Limb (tissue), 2 donors: Measurements from ENCODE around the gene IL20RA.
A peak's percentile ranks its signal among the peaks of the same experiment; 100 is the strongest.

Source experiments
- DNase-seq, 2 donors: peaks; one replicate each; pipeline ENCODE4 v3.0.0-alpha.2; 2016; ENCODE audit errors: extremely low spot score in 2 of 2

The IL20RA gene

DNA sequence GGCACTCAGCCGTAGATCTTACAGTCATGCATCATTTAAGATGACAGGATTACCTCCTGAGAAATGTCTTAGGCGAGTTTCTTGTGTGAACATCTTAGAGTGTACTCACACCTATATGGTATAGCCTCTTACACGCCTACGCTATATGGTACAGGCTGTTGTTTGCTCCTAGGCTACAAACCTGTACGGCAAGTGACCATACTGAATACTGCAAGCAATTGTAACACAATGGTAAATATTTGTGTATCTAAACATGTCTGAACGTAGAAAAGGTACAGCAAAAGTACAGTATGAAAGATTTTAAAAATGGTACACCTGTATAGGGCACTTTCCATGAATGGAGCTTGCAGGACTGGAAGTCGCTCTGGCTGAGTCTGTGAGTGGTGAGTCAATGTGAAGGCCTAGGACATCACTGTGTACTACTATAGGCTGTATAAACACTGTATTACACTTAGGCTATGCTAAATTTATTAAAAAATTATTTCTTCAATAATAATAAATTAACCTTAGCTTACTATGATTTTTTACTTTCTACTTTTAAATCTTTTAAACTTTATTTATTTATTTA, 541 bp upstream of the IL20RA start:
- DNase-seq: no peak

DNA sequence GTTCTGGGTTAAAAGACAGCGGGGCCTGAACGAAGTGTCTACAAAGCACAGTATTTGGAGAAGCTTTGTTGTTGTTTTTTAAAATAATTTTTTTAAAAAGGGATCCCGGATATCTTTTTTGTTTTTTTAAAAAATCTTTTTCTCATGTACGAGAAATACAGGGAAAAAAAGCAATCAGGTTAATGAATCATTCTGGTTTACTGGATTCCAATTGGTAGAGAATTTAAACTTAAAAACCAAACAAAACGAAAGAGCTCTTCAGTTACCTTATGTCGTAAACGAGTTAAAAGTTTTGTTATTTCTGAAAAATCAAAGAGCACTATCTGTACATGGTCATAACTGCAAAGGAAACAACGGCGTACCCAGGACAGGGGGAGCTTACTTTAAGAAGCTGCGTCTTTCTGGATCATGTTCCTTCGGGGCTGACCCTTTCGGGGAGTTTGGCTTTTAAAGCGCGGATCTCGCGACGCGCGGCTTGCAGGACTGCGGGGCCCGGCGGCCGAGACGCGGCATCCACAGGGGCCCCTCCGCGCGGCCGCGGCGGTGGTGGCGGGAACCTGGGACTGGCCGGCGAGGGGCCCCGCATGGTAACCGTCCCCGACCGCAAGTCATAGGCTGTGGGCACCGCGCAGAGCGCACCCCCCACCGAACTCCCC, 927 bp downstream of the IL20RA start:
- DNase-seq: peak in 1 of 2 donors; percentile 66

DNA sequence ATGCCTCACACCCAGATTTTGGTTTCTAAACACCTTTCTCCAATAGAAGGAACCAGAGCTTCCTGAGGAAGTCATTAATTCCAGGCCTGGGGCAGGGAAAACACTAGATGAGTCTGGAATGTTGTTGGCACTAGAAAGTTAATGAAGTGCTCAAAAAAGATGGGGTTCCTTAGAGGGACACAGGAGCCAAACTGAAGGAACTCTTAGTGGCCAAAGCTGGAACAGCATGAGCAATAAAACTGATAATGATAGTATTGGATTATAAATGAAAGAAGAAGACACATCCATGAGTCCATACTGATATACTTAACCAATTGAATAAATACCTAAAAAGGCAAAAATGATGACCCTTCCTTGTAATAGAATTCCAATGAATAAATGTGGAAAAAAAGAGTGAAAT, 4.4 kb downstream of the IL20RA start:
- no peak for DNase-seq

DNA sequence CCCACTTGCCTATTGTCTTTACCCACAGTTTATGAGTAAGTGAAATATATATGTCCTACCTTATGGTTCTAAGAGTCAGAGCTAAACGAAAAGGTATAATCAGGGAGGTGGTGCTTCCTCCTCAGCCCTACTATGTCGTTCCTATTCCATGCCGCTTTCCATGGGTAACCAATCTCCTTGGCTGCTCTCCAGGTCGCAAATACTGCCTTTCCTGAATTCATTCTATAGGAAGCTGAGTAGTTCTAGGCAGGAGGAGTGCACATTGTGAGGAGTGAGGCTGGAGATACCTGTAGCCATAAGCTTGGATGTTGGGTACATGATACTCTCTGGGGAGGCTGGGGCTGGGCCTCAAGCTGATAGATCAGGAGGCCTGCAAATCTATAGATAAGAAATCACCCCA, 5.8 kb downstream of the IL20RA start:
- DNase-seq: no peak

DNA sequence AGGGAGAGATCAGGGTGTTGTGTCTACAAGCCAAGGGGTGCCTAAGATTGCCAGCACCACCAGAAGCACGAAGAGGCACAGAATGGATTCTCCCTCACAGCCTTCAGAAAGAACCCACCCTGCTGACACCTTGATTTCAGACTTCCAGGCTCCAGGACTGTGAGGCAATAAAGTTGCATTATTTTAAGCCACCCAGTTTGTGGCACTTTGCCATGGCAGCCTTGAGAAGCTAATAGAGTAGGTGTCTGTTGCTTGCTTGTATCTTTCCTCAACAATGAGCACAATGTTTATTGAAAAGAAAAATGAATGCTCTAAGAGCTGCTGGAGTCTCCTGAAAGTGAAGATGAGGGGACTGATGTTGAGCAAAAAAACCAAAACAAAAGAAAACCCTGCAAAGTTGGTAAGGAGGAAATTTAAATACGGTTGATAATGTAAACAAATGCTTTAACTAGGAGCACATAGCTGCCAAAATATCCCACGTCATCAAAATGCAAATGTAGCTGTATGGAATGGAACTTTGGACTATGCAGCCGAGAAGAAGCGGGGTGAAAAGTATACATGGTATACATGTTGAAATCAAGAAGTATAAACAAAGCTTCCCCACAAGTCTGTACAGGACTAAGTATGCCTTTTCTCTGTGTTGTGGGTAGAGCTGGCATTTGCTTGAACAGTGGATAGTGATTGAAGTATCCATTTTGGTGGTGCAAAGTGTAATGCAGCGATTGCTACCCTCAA, 8.0 kb downstream of the IL20RA start:
- no peak for DNase-seq

DNA sequence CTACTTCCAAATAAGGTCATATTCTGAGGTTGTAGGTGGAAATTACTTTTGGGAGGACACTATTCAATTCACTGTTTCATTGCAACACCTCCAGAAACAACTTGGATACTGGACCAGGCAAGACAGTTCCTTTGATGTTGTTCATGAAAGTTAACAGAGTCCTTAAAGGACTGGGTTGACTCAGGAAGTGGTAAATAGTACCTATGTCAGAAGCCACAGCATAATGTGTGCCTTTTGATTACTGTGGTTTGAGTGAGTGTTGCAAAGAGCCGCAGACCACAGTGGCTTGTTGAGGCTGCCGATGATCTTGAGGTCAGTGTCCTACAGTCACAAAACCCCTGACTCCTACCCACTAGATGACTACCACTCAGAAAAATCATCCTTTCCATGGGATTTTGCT, 10.9 kb downstream of the IL20RA start:
- no peak for DNase-seq

DNA sequence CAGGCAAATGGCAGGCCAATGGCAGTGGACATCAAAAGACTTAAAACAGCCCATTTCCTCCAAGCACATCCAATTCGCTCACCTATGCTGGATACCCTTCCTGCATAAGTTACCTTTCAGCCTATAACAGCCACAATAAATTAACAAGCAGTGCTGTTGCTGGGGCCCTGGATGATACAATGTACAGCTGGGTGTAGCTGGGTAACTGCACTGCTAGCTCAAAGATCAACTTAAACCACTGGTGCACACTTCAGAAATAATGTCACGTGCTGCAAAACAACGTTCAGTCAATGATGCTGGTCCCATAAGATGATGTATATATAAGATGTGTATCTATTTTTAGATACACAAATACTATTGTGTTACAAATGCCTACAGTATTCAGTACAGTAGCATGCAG, 13.6 kb downstream of the IL20RA start:
- no peak for DNase-seq

DNA sequence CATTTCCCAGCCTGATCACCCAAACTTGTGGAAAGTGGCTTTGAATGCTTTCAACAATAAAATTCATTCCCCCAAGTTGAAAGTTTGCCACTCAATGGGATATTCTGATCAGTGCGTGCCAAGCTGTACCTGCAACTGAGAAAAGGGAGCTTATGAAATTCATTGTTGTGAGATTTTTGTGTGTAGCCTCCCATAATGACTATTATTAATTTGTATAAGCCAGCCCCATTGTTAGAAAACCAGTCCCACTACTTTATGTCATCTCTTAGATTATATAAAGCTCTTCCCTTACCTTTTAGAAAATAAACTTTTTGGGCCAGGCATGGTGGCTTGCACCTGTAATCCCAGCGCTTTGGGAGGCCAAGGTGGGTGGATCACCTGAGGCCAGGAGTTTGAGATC, 15.9 kb downstream of the IL20RA start:
- DNase-seq: no peak

DNA sequence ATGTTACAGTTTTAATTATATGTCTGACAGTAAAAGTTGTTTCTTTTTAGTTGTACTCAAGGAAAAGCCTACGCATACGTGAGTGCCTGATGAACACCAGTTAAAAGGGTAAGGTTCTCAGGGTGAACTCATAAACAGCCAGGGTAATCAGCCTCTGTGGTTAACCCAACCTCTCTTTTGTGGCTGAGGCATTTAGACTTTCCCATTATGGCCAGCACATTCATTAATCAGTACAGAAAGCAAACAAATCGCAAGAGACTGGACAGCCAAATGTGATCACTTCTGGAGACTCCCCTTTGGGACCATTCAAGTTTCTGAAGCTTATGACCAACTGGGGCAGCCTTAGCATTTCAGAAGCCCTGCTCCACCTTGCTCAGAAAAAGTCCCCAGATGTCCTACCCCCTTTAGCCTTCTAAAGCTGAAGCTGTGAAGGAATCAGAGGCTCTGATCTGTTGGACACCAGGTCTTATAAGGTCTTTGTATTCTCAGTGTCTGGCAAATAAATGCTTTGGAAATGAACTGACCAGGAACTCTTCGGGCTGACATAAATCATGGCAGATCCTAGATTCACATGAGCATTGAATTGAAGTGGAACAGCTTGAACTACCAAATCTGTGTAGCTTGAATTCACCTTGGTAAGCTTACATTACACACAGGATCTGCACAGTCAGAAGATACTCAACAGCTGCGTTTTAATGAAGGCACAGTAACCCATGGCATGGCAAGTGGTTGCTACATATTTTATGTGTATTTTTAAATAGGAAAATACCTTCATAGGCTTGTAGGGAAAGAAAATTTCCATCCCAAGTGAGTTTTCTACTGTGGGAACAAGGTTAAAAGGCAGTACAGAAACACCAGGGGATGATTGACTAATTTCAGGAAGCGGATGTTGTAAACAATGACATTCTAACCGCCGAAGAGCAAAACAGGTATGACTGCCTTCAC, 18.7 kb downstream of the IL20RA start:
- DNase-seq: no peak

DNA sequence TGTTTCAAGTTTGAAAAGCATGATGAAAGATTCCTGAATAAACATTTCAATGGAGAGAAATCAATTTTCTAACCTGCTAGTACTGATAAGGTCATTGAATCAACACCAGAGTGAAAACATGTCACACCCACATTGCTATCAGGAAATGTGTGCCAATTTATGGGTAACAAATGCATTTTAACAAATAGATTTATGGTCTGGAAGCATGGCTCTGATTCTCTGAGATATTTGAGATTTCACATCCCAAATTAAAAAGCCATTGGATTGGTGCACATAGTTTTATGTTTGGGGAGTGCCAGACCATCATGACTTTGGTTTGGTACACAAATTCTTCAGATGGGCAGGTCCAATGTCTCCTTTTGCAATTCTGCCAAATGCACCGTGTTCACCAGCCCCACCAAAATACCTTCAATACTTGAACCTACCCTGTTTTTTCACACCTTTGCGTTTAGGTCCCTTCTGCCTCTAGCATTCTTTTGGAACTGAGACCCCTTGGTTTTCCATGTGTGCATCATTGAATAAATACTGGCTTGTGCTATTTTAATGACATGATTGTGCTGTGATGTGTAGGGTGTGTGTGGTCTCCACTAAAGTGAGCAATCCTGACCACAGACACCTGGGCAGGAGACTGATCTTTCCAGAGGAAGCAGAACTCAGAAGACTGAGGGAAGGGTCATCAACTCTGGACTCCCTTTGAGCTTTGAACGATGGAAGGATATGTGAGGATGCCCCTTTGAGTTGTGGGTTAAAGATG, 20.4 kb downstream of the IL20RA start:
- DNase-seq: no peak

DNA sequence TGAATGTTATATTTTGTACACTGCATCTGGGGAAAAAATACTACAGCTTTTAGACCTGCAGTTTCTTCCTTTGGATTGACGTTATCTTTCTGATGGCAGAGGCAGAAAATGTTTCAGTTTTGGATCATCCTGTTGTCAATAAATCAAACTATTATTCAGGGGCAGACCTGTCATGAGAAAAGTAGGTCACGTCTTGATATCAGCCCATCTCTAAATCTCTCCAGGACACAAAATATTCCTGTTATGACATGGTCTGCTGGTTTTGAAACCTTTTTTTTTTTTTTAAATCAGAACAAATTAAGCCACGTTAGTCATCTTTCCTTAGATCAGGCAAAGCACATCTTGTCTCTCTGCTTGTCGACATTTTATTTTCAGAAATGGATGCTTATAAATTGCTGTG, 24.0 kb downstream of the IL20RA start:
- no peak for DNase-seq

DNA sequence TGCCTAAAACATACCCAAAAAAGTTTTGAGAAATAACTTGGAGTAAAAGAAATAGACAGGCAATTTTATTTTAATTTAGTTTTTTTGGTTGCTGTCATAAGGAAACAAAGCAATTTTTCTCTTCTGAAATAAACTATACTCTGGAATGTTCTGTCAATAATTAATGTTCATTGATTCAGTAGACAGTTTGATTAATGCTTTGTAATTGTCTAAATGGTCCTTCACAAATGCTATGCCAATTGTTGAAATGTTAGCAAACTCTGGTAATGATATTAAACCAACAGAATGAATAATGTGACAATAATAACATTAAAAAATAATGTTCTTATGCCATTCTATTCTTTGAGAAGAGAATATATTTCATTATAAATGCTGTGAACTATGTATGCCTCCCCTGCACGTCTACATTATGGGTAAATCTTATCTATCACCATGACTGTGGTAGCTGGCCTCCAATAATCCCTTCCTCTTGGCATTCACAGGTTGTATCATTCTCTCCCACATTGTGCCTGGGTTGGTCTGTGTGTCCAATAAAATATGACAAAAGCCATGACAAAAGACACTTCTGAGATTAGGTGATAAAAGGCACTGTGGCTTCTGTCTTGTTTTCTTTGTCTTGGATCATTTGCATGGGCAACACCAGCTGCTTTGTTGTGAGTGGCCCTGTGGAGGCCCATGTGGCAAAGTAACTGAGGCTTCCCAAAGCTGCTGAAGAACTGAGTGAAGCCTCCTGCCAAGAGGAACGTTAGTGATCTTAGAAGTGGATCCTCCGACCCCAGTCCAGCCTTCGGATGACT, 25.1 kb downstream of the IL20RA start:
- DNase-seq: no peak

DNA sequence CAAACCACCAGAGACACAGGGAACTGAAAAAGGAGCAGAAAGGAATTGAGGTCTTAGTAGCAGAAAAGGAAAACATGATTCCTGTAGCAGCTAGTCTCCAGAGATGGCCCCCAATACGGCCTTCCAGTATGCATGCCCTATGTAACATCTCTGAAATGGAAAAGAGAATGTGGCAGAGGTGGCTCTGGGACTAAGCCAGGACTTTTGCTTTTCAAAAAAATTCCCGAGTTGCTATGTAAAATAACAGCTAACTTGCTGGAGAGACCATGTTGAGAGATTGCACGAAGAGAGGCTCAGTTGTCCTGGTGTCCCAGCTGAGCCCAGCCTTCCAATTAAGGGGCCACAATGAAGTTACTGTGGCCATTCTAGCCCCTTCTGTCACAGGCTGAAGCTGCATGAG, 27.7 kb downstream of the IL20RA start:
- DNase-seq: no peak

DNA sequence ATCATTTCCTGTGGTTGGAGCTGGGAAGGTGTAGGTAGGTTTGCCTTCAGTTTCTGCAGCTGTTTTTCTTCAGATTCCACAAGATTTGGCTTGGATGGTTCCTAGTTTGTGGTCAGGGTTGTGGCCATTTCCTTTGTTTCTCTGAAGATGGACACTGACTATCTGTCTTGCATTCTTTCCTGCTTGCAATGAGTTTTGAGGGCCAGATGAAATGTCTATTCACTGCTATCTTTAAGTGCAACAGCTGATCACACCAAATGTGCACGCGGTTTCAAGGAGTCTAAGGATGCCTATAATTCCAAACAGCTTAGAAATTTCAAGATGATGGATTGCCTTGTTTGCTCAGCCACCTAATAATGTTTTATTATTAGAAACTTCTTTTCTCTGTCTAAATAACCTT, 28.4 kb downstream of the IL20RA start:
- peak in 1 of 2 donors; percentile 21 for DNase-seq

DNA sequence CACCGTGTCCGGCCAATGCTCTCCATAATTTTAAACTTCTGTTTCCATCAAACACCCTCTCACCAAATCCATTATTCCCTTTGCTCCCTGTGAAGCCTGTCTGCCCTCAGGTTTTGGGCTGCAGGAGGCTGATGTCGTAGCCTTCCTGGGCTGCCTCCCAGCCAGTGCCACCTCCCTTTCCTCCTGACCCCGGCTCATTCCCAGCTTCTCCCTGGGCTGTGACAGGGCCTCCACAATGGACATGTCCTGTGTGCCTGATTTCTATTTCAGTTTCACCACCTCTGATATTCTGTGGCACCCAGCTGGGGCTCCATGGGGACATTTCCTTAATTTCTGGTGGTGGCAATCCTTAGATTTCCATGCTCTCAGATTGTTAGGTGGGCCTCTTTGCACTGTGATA, 28.8 kb downstream of the IL20RA start:
- no peak for DNase-seq

DNA sequence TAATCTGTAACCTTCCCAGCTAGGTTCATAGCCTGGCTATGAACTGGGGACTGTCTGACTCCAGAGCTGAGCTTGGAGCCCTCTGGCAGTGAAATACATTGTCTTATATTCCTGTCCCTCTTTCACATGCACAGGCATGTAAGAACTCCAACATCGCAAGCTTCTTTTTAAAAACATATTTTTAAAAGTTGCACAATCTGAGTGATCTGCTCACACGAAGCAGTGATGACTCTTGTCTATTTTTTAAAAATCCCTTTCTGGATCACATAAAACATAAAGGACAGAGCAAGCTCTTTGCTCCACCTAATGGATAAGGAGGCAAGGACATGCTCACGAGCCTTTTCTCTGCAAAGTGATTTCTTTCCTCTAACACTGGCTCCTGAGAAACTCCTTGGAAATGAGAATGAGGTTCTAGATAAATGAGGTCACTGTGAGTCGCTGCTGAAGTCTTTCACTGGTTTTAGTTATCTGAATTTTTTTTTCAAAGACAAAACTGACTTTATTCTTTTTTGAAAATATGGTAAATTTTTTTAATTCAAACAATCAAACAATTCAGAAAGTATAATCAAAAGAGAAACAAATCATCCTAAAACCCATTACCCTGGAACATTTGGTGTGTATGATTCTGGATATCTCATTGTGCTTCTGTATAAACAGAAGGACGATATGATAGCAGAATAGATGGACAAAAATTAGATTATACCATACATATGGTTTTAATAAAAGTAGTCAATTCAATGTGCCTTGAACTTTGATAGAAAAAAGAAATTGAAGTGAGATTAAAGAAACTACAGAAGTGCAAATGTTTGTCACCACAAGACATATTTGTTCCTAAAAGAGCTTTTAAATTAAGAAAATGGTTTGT, 30.8 kb downstream of the IL20RA start:
- peak in 1 of 2 donors; percentile 42 for DNase-seq

DNA sequence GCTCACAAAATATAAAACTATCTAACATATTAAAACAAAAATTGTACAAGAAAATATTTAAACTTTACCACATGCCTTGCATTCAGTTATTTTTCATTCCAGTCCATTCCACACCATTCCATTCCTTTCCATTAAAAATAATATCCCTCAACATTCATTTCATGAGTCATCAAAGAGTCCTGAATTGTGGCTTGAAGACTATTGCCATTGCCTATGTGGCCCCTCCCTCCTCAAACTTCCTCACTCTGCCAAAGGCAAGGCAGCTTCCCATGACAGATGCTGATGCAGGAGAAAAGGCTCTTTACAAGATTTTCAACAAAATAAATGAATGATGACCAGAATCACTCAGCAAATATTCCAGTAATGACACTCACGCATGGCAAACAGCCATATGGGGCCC, 31.7 kb downstream of the IL20RA start:
- no peak for DNase-seq

DNA sequence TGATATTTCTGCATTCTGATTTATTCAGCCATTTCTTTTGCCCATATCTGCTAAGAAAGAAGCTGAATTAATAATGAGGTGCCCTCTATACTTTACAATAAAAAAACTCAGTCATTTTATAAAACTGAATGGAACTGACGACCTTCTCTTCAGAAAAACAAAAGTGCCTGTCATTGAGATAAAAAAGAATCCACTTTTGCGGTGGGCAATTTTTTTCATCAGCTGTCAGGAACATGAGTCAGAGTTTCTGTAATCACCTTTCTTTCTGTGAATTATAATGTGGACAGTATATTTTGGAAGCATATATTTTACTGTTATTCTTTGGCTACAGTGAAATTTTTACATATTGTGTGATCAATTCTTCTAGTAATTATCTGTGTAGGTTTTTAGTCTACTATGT, 33.4 kb downstream of the IL20RA start:
- DNase-seq: no peak

DNA sequence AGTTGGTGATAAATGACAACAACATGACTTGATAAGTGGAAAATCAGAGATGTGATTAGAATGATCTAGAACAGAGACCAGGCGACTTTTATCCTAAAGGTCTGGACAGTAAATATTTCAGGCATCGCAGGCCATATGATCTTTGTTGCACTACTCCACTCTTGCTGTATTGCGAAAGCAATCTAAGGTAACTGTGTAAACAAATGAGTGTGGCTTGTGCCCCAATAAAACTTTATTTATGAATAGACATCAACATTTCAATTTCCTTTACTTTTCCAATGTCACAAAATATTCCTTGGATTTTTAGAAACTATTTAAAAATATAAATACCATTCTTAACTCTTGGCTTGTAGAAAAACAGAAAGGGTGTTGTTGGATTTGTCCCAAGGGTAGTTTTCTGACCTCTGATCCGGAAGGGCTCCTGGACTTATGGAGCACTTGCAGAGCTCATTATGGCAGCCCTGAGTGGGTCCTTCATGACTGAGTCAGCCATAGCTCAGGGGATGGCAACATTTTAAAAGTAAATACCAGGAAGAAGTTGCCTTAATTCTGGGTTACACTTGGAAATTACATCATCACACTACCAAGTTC, 34.5 kb downstream of the IL20RA start:
- no peak for DNase-seq
